Epidermal melanocyte (primary cell): ENCODE measurements around the gene MMP17.

Source experiments
- DNase-seq: peaks from one replicate; pipeline ENCODE4 v3.0.0; 2011; ENCODE audit warnings: low spot score; ENCODE audit not compliant: insufficient read length

The MMP17 gene

DNA sequence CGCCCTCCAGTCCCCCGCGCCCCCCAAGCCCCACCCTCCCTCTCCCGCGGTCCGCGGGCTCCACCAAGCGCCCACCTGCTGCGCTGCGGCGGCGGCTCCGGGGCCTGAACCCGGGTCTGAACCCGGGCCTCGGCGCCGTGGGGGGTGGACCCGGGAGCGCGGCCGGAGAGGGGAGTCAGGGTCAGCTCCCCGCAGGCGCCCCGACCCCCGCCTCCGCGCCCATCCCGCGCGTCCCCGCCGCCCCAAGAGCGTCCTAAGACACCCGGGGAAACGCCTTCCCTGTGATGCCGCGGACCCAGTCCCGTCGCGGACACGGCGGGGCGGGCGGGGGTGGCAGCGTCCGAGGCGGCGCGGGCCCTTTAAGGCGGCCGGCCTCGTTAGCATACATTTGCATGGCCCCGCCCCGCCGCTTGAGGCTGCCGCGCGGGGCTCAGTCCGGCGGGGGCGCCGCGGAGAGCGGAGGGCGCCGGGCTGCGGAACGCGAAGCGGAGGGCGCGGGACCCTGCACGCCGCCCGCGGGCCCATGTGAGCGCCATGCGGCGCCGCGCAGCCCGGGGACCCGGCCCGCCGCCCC is at the start of gene MMP17:
Gene MMP17, plus strand, starts transcription at position 433 of the 574 bp plus-strand sequence. Its CDS starts 102 bp downstream, at position 535.
- DNase-seq = peak; percentile 46

DNA sequence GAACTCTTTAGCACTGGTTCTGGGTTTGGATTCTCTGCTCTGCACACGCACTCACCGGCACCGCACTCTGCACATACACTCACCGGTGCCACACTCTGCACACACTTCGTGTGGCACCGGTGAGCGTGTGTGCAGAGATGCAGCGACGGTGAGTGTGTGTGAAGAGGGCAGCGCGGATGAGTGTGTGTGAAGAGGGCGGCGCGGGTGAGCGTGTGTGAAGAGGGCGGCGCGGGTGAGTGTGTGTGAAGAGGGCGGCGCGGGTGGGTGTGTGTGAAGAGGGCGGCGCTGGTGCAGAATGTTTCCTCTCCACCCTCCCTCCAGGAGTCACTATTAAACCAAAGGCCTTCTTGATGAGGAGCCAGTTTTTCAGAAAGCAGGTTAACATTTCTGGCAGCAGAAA is 49.2 kb upstream of the MMP17 start:
- no peak for DNase-seq

- no peak for DNase-seq
Measured at GRCh38 chr12:131782061-131782460, 46.1 kb upstream of the MMP17 start.

- DNase-seq = peak; percentile 53
Measured at GRCh38 chr12:131783915-131784541, 44.2 kb upstream of the MMP17 start.

DNA sequence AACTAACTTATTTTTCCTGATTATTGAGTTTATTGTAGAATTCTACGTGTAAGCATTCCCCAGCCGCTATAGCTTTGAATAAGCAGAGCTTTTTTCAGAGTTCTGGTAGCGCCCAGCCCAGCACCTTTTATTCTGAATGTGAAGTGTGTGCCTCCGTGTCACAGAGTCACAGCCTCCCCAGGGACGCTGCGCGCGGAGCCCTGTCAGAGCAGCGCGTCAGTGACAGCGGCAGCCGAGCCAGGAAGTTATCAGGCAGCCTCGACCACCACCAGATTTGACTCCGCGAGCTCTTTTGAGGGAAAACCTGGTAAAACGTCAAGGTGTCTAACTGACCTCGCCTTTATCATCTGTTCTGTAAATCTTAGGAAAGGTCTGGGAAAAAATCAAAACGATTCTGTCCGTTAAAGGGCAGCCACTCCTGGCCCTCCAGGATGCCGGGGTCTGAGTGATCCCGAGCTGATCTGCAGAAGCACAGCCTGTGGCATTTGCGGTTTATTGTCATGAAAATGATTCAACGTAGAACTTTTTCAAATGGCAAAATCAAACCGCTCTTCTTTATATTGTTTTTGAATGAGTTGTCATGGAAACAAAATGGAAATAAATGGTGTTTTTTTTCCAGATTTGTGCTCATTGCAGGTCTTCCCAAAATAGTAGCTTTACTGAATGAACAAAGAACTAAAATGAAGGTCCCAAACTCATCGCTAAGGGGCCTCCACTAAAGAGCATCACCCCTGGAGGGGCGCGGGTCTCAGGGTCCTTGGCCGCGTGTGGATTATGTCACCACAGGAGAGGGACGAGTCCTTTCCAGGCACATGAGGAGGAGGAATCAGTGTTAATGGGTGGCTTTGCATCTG is 43.1 kb upstream of the MMP17 start:
- no peak for DNase-seq

GRCh38 chr12:131785763-131786330 is 42.3 kb upstream of the MMP17 start:
- no peak for DNase-seq

- no peak for DNase-seq
Measured at GRCh38 chr12:131786331-131786730, 41.9 kb upstream of the MMP17 start.

DNA sequence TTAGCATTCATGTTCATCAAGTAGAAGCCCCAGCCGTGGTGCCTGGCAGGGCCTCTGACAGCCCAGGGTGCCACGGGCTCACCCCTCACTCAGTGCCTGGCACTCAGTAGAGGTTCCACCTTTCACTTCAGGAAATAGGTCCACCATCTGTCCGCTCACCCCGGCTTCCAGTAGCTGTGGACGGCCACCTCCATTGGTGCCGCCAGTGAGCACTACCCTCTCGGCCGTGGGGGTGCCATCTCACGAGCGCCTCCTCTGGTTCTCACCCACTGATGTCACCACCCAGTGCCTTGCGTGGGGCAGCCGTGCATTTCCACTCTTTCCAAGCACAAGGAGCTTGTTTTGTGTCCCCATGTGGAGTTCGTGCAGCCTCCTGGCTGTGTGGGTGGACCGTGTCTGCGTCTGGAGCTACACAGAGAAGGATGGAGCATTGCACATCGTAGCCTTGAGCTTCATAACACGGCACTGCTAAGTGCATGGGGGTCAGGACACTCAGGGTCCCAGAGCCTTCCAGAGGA is 41.0 kb upstream of the MMP17 start:
- DNase-seq = no peak

- DNase-seq = no peak
Measured at GRCh38 chr12:131788070-131788469, 40.1 kb upstream of the MMP17 start.

DNA sequence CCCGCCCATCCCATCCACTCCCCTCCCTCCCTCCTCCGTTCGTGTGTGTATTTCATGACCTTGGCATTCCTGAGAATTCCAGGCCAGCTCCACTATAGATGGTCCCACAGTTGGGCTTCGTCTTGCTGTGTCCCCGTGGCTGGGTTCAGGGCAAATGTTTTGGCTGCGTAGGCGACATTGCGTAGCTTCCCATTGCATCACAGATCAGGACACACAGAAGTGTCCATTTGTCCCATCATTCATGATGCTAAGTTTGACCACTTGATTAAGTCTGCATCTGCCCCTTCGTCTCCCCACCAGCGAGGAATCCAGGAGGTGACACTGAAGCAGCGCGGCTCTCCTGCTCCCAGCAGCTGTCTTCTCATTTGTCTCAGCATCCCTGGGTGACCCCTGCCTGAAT is 38.6 kb upstream of the MMP17 start:
- DNase-seq = no peak

- no peak for DNase-seq
Measured at GRCh38 chr12:131793243-131794022, 34.8 kb upstream of the MMP17 start.

- no peak for DNase-seq
Measured at GRCh38 chr12:131794061-131794460, 34.1 kb upstream of the MMP17 start.

DNA sequence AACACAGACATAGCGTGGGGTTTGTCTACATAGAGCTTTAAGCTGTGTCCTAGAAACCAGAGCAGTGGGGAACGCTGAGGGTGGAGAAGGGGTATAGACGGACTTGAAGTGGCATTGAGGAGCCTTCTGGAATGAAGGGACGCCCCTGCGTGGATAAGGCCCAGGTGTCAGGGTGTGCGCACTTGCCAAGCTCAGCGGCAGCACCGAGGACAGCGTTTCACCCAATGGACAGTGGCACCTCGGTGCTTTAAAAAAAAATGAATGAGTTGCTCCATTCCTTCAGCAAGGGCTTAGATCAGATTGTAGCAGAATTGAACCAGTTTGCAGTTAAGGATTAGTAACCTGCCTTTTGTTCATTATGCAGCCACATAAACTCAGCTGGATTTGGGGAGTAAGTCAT is 33.6 kb upstream of the MMP17 start:
- DNase-seq = no peak

DNA sequence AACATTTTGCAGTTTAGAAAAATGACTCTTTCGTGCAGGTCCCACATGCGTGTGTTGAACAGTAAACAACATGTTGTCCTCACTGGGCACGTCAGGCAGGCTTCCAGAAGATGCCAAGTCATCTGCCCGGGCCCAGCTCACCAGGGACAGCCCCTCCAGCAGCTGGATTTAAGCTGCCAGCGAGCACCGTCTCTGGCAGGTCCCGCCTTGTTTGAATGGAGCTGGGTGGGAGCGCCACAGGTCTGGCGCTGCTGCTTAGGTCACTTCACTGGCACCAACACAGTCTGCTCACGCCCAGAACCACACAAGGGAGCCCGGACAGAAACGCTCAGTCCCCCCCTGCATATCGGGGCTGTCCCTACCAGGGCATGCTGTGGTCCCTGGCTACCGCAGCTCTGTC is 33.1 kb upstream of the MMP17 start:
- DNase-seq = no peak

GRCh38 chr12:131795690-131796410 is 32.3 kb upstream of the MMP17 start:
- DNase-seq = no peak

DNA sequence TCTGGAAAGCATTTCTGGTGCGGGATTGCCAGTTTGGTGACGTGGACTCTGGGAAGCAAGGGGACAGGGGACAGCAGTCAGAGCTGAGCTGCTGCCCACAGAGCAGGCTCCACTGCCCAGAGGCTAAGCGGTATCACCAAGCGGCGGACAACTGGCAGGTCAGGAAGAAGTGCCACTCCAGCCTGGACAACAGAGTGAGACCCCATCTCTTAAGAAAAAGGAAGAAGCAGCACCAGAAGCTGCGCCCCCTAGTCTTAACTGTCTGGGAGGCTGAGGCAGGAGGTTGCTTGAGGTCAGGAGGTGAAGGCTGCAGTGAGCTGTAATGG is 31.8 kb upstream of the MMP17 start:
- no peak for DNase-seq

DNA sequence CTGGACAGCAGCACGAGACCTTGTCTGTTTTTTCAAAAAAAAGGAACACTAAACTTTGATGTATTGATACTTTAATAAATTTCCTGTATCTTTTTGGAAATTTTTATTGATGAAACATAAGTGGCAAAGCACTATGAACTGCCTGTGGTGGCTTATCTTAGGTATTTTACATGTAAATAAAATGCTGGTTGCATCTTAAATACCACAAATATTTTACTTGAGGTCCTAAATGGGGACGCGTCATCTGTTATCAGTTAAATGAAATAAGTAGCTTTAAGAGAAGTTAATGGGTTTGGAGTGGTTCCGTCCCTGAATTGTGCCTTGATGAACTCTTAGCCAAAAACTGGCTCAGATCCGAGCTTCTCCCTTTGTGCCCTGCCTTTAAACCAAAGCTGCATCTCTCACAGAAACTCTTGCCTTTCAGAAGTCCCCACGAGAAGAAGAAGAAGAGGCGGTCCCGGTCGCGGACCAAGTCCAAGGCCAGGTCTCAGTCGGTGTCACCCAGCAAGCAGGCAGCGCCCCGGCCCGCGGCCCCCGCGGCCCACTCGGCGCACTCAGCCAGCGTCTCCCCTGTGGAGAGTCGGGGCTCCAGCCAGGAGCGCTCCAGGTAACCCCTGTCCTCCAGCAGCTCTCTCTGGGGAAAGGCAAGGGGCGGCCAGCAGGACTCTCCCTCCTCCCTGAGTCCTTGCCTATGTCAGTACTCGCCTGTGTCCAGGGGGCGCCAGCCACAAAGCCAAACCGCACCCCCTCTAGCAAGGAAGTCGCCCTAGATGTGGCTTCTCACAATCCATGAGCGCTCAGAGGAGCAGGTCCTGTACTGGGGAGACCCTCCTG is 31.2 kb upstream of the MMP17 start:
- no peak for DNase-seq

DNA sequence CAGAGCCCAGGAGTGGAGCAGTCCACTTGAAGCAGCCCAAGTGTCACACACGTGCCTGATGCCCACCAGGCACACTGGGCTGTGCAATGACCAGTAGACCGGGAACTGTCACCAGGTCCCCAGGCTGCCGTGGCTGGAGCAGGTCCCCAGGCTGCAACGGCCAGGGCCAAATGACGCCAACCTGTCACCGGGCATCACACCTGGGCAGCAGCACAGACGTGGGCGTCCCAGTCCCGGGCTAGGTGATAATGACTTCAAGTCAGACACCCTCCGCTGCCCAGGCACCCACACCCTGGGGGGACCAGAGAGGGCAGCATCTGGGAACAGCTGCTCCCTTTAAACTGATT is 30.6 kb upstream of the MMP17 start:
- no peak for DNase-seq

- no peak for DNase-seq
Measured at GRCh38 chr12:131799195-131799594, 29.0 kb upstream of the MMP17 start.
